Testis (tissue), 2 donors: ENCODE measurements around the gene CNTN2.

Experiments
- POLR2A ChIP-seq: fragments of 450-650 bp; IDR thresholded peaks from one replicate; pipeline ENCODE4 v1.6.1; 2017; ENCODE audit warnings: antibody characterized with exemption, mild to moderate bottlenecking, moderate library complexity
- TF ChIP-seq, protein P1 (sequence below), 3 experiments: fragments of 450-650 bp in 2 of 3; fragments of 200-600 bp in 1 of 3; sonication (generic) in 1 of 3; IDR thresholded peaks; one replicate each; pipeline ENCODE4 v1.5.1; 2016 to 2019; ENCODE audit warnings: antibody characterized with exemption in 3 of 3, mild to moderate bottlenecking in 2 of 3, moderate library complexity in 1 of 3

DNA sequence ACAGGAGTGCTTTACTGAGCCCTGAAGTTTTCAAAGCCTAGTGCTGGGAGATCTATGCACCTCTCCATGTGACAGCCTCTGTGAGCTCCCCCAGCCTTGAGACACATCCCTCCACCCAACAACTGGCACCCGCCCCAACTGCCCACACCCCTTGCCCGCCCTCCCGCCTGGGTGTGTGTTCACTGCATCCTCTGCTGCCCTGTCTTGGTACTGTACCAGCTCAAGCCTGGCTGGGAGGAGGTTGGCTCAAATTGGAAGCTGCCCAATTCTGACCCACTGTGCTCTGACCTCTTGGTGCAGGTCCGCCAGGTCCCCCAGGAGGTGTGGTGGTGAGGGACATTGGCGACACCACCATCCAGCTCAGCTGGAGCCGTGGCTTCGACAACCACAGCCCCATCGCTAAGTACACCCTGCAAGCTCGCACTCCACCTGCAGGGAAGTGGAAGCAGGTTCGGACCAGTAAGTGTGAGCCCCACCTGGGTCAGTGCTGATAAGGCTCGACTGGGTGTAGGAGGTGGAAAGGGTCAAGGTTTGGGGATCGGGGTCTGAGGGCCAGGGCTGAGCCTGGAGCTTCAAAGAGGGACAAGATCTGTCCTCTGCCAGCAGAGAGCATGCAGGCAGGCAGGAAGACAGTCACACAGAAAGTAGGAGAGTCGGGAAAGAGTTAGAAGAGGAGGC, 23.3 kb downstream of the CNTN2 start:
- TF ChIP-seq POLR2A = no peak
- TF ChIP-seq, protein P1, sequence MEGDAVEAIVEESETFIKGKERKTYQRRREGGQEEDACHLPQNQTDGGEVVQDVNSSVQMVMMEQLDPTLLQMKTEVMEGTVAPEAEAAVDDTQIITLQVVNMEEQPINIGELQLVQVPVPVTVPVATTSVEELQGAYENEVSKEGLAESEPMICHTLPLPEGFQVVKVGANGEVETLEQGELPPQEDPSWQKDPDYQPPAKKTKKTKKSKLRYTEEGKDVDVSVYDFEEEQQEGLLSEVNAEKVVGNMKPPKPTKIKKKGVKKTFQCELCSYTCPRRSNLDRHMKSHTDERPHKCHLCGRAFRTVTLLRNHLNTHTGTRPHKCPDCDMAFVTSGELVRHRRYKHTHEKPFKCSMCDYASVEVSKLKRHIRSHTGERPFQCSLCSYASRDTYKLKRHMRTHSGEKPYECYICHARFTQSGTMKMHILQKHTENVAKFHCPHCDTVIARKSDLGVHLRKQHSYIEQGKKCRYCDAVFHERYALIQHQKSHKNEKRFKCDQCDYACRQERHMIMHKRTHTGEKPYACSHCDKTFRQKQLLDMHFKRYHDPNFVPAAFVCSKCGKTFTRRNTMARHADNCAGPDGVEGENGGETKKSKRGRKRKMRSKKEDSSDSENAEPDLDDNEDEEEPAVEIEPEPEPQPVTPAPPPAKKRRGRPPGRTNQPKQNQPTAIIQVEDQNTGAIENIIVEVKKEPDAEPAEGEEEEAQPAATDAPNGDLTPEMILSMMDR (IDR thresholded peaks at IDR 0.05) = no peak
